HG03565 (cell line): ENCODE results near the gene SAMD4A.

Experiments
- ATAC-seq: cut with Tn5 transposase; IDR thresholded peaks from one replicate; pipeline ENCODE4 v1.9.1; 2021; ENCODE audit warnings: mild to moderate bottlenecking, moderate library complexity; ENCODE audit not compliant: unreplicated experiment

Gene SAMD4A

DNA sequence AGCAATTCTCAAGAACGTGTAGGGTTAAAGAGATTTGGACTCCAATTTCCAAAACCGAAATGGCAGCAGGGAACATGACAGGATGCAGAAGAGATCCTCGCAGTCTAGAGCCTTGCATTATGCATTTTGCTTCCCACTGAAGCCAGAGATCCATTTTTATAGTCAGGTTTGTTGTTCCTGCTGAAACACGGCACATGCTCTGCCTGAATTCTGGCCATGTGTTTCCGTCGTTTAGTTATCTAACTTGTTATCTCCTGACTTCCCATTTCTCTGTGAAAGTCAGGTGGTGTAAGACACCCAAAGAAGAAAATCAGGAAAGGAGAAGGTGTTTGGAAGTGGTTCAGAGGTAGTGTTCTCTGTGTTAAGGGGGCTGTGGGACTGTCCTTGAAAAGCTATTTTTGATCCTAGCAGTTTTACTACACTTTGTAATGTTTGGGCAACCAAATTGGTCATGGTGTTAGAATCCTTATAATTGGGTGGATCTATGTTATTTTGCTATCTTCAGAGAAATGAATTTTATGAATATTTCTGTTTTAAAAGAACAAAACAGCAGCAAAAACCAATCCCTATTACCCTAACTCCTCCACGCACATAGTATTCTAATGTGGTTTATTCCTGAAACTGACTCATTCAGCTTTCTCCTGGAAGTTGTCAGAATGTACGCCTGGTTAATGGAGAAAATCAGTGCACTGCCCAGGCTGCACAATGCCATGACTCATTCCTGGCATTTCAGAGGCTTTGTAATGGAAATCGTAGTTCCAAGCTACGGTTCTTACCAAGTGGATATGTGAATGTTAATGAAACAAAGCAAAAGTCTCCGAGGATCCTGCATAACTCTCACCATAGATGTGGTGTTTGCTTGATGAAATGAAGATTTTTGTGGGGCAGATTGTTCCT lies 110.1 kb downstream of the SAMD4A start:
- ATAC-seq: no peak

DNA sequence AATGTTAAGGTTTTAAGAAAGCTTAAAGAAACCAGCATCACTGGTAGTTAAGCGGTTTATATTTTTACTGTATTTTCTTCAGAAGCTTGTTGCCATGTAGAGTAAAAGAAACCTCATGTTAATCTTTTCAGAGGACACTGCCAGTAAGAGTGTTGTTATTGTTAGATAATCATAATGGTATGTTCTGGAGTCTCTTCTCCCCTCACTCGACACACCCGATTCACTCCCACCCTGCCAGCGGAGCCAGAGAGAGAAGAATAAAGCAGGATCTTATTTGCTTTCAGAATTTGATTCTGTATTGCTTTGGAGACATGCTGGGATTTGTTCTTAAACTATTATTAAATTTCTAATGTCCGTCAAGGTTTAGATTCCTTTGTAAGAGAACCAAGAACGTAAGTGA lies 113.7 kb downstream of the SAMD4A start:
- no peak for ATAC-seq

DNA sequence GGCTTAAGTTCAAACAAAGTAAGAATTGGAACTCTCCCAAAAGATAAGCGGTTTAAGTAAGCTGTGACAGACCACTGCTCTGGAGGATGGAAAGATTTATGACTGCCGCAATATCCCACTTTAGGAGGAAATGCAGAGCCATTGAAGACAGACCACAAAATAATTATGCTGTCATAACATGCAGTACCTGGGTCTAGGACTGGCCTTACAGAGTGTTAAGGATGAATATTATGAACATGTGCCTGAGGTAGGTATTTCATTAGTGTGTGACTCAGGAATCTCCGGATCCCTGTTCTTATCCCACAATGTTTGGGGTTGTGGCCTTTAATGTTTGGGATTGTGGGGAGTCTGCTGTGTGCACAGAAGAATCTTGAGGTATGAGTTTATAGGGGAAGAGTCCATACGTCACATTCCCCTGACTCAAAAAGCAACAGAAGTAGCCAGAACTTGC lies 114.9 kb downstream of the SAMD4A start:
- no peak for ATAC-seq

DNA sequence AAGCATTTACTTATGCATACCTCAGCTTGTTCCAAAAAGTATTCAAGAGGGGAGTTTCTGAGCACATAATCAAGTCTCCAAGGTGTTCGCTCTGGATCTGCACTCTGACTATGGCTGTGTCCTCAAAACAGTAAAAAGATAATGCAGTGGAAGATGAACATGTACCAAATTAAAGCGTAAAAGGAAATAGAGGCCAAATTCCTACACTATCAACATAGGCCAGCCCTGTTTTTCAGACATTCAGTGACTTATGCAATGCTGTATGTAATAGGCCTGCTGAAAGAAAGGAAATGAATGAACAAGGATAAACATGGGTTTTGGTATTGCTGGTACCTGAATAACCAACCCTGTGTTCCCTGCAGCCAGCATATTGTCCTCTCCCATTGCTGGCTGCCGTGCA lies 115.7 kb downstream of the SAMD4A start:
- ATAC-seq: no peak

DNA sequence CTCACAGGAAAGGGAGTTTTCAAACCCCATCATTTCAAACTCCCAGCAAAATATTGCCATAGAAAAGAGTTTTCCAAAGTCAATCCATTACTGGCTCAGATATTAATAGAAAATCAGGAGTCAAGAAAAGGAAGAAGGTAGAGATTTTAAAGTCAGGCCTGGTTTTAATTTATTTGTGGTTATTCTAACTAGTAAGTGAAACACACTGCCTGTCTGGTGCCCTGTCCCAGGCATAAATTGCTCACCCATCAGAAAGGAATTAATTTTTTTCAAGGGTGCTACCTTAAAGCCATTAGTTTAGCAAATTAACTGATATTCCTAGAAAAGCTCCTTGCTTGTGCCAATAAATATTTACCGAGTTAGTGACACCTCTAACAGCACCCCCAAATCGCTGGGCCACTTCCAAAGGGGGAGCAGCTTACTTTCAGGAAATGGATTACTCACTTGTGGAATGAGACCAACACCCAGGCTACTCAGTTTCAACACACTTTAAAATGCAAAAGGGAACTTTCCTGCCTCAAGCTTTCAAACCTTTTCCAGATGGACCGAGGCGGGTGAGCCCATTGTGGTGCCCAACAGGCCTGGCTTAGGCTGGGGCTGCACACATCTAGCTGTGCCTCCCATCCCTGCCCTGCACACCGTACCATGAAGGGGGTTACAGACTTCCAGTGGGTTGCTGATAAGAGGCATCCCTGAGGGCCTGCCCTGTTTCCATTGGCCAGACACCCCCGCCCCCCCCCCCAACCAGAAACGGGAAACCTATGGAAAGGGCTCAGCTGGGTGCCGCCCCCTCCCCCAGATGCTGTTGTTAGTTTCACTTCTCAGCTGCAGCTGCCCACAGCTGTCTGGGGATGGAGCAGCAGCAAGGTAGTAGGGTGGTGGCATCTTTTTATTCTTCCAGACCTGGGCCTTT lies 117.2 kb downstream of the SAMD4A start:
- ATAC-seq: no peak

DNA sequence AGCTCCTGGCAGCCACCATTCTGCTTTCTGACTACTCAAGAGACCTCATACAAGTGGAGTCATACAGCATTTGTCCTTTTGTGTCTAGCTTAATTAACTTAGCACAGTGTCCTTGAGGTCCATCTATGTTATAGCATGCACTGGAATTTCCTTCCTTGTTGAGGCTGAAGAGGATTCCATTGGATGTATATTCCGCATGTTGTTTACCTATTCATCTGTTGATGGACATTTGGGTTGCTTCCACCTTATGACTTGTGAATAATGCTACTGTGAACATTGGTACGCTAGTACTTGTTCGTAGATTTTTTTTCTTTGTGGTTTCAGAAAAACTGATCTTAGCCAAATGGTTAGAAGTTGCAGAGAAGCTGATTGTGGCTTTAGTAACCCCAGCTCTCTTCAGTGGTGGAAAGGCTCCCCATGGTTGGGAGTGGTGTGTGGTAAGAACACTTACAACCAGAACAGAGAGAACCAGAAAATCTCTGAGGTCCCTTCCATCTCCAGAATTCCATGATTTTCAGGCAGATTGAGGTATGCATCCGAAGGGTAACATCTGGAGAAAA lies 118.4 kb downstream of the SAMD4A start:
- ATAC-seq: no peak

DNA sequence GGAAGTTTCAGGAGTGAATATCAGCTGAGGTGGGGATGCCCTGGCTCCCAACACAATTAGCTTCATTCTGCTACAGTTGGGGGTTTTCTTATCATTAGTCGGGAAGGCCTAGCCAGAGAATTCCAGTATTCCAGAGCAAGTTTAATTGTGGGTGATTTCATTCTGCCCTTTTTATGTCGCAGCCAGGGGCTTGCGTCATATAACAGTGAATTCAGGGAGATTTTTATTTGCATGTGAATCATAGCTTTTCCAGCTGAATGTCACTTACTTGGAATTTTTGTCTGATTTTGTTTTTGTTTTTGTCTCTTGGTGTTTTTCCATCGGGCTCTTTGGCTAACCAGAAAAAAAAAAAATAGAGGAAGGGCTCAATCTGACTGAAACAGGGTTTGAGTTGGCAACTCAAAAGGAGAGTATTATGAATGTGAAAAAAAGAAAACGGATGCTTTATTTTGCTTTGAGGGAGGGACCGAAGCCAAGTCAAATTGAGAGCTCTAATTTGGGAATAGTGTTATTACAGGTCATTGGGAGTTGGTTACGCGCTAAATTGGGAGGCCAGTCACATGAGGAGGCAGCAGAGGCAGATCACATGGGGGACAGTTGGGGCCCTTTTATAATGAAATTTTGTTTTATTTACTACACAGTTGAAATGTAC lies 119.4 kb downstream of the SAMD4A start:
- no peak for ATAC-seq

DNA sequence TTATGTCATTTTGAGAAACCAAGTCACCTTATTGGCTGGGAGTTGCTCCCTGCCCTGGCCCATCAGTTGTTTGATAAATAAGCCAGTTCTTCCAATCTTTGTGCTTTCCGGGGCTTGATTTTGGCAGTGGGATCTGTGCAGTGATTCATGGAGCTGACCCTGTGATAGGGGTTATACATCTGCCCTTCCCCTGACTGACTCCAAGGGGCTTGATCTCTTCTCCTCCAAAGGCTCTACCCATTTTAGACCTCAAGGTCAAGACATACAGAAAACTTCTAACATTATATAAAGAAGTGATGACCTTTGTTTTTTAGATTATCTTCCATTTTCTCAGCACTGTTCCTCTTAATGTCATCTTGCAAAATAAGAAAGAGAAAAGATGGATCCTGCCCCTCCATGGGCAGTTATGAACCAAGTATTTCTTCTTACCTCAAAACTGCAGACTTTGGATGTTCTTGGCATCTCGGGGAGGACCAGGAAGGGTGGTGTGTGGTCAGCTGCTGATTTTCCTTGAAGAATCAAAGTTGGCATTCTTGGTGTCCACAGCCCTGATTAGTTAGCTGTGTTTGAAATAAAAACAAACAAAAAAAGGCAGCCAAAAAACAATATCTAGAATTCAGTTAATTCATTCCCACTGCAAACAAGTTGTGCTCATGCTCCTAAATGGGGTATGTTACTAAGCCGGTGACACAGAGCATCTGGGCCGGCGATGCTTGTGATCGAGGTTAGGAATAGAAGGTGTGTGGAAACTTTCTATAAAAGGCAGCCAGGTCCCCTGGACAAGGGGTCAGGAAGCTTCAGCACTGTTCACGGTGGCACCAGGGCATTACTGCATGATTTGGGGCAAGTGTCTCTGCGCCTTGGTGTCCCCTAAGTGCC lies 120.2 kb downstream of the SAMD4A start:
- no peak for ATAC-seq

DNA sequence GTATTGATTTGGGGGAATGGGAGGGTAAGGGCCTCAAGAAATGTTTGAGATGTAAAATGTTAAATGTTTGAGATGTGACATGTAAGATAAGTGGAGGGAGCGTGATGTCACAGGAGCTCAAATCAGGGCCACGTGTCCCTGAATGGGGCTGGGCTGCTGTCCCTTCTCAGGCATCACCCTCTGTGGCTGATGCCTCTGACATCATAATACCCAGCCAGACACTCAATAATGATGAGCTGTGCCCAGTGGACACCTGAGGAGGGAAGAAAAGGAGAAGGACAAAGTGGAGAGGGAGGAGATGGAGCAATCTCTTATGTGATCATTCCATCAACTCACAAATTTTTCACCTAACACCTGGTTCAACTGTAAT lies 120.8 kb downstream of the SAMD4A start:
- ATAC-seq: no peak

DNA sequence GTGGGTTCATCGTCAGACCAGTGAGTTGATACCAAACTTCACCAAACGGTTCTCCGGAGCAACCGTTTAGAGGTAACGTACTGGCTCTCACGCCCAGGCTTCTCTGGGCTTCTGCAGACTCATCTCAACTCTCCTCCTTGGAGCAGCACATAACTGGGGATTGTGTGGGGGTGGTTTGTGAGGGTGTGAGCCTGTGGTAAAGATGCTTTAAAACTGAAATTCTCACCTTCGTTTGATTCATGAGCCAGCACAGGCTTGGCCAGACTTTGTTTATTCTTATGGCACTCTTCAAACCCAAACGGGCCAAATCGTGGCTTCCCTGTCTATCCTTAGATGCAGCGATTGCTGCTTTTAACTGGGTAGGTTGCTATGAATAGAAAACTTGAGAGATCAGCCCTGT lies 121.3 kb downstream of the SAMD4A start:
- no peak for ATAC-seq

DNA sequence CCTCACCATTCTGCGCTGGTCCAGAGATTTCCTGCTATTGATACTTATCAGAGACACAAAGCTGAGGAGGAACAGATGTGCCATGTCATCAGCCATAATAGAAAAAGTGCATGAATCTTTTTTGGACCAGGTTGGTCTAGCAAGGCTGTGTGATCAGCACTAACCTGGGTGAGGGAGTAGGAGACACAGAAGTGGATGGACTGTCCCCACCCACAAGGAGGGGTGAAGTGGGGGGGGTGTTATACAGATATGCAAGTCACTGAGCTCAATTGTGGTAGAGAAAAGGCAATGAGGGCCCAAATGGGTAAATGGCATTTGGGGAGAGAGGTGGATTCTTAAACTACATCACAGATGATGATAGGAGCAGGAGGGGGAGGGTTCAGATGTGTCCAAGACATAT lies 123.0 kb downstream of the SAMD4A start:
- no peak for ATAC-seq

DNA sequence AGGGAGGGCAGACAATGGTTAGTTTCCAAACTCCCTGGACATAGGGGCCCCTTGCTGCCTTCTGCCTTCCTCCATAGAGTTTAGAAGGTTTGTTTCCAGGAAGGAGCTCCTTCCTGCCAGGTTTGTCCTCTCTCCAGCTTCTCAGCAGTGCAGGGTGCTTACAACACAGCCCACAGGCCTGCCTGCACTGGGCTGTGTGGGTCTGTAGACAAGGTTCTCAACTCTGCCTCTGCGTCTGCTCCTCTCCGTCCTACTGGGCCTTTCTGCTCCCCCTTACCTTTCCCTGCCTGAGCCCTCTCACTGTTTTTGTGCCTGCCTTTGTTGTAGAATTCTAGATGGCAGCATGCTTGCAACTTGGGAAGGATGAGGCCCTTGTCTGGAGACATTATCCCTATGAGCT lies 124.0 kb downstream of the SAMD4A start:
- ATAC-seq: no peak

DNA sequence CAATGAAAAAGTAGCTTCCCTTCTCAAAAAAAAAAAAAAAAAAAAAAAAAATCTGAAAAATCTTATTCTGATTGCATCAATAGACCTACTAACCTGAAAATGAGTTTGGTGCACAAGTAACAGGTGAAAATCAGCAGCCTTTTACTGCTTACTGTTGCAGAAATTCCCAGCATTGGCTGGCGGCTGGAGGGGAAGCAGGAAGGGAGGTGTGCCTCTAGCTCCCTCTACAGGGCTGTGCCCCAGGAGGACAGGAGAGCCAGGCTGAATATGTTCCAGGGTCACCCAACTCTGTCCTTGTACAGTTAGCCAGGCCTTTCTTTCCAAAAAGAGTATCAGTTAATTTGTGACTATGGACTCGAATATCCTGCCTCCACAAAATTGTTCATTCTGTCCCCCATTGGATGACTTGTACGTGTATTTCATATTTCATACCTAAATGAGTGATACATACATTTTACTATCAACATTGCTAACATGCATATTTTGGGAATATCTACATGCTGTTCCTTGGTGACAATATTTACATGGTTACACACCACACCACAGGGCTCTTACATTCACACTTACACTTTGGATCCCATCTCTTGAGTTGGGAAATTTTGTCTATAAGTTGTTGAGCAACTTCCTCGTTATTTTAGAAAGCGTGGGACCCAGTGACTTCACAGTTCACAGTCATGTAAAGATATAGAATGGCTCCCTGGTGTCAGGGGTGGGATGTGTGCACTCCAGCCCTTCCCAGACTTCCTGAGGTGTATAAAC lies 124.8 kb downstream of the SAMD4A start:
- no peak for ATAC-seq

DNA sequence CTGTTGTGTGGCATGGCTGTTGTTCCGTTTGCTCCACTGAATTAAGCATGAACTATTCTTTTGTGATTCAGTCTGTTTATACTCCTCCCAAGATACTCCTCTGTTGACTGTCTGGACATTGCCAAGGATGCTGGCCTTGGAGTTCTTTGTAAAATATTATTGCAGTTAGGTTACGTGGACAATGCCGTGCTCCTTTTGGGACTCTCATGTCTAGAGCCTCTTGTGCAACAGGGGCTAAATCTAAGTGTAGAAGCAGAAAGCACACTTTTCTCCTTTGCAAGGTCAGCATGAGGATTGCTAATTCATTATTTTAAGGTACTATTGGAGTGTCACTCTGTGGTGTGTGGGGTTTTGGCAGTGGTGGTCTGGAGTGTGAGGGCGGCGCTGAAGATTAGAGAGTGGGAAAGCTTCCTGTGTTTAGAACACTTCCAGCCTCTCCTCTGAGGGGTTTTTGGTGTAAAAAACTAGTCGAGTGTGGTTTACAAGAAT lies 125.4 kb downstream of the SAMD4A start:
- no peak for ATAC-seq

DNA sequence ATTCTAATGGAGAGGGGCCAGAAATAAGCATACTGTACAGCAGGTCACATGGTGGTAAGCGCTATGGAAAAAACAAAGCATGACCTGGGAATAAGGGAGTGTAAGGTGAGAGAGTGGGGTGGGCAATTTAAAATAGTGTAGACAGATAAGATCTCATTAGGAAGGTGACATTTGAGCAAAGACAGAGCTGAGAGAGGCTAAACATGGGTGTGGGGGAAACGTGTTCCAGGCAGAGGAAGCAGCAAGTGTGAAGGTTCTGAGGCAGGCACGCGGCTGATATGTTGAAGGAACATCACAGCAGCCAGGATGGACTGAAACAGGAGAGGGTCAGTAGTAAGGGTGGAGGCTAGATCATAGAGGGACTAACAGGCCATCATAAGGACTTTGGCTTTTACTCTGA lies 126.8 kb downstream of the SAMD4A start:
- ATAC-seq: no peak

DNA sequence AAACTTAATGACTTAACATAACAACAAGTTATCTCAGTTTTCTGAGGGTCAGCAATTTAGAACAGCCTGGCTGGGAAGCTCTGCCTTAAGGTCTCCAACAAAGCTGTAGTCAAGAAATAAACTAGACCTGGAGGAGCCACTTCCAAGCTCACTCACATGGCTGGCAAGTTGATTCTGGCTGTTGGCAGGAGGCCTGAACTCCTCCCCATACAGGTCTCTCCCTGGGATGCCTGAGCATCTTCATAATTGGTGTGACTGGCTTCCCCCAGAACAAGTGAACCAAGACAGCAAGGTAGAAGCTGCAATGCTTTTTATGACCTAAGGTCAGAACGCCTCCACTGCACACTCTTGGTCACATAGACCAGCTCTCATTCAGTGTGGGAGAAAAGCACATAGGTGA lies 128.3 kb downstream of the SAMD4A start:
- ATAC-seq: no peak

DNA sequence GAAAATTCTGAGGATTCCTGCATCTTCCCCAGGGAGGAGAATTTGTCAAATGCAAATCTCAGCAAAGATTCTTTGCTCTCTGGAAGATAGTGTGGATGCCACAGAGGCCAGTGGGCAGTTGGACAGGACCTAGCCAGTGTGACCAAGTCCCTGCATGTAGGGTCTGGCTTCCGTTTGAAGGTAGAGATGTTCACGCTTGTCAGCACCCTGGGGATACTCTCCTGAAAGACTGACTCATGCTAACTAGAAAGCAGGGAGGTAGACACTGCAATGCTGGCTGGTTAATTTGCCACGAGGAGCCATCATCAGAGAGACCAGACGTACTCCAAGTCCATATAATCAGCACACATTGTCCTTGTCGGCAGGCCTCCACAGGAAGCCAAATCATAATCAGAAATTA lies 130.1 kb downstream of the SAMD4A start:
- no peak for ATAC-seq

DNA sequence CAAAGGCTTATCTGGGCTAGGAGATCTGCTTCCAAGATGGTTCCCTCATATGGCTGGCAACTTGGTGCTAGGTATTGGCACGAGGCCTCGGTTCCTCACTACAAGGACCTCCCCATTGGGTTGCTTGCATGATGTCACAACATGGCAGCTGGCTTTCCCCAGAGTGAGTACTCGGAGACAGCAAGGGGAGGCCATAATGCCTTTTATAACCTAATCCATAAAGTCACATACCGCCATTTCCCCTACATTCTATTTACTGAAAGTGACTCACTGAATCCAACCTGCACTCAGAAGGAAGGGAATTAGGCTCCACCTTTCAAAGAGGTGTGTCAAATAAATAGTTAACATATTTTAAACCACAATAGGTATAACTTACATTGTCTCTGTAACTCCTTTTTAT lies 130.9 kb downstream of the SAMD4A start:
- no peak for ATAC-seq

DNA sequence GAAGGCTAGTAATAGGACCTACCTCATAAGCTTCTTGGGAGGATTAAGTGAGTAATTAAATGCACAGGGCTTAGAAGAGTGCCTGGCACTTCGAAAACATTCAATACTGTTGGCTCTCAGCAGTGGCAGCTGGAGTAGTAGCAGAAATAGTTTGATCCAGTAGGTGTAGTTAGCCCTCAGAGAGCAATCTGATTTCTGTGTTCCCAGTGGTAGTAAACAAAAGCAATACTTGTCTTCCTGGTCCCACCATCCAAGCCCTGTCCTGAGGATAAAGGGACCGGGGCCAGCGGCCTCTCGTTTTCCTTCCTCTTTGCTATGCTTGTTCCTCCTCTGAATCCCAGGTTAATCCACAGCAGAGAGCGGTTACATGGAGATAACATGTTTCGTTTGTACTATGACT lies 131.6 kb downstream of the SAMD4A start:
- no peak for ATAC-seq
